ENCODE measurements around the gene WWOX. TPM values are rescaled to one million over a fixed set of nuclear protein-coding genes. Genes with fewer than 3 reads are reported as not detected.
A peak's percentile ranks its signal among the peaks of the same experiment; 100 is the strongest.

Gene WWOX
- total RNA-seq, 1 donor from 2014 or later, result 8.9 TPM

GRCh38 chr16:79181419-79181818 lies 1082.0 kb downstream of the WWOX start:
- no peak for DNase-seq

GRCh38 chr16:79182616-79183015 lies 1083.2 kb downstream of the WWOX start:
- H3K27me3 ChIP-seq (ENCODE audit: low read depth), result no peaks in the 10 kb centered on the region
- DNase-seq, result no peak
- no peak overlapping the region for H3K4me3 ChIP-seq
- no peak for TF ChIP-seq CTCF (IDR thresholded peaks at IDR 0.05; ENCODE audit: borderline replicate concordance)
- intact Hi-C loops (cut with micrococcal nuclease), result no loop called here
- no peaks in the 10 kb centered on the region for H3K36me3 ChIP-seq
- H3K27ac ChIP-seq (replicated peaks), result no peak overlapping the region
- H3K4me1 ChIP-seq, result peaks cover 11% of the 10 kb centered on the region
- peaks cover 34% of the 10 kb centered on the region for H3K9me3 ChIP-seq (replicated peaks)

More at GRCh38 chr16:79181419-79181818, 1082.0 kb downstream of the WWOX start:
- Histone ChIP-seq H3K4me3 (no peak overlapping the region), H3K9me3 (replicated peaks) (peaks cover 41% of the 10 kb centered on the region), H3K27ac (replicated peaks) (no peak overlapping the region), H3K27me3 (ENCODE audit: low read depth) (no peaks in the 10 kb centered on the region), H3K4me1 (peaks cover 14% of the 10 kb centered on the region), H3K36me3 (no peaks in the 10 kb centered on the region)
- TF ChIP-seq CTCF (IDR thresholded peaks at IDR 0.05; ENCODE audit: borderline replicate concordance), result no peak
- intact Hi-C loops (cut with micrococcal nuclease), result no loop called here

GRCh38 chr16:79183571-79183970 lies 1084.1 kb downstream of the WWOX start:
- no peak for TF ChIP-seq CTCF (IDR thresholded peaks at IDR 0.05; ENCODE audit: borderline replicate concordance)
- Histone ChIP-seq H3K27me3 (ENCODE audit: low read depth) (no peaks in the 10 kb centered on the region), H3K4me1 (peaks cover 11% of the 10 kb centered on the region), H3K27ac (replicated peaks) (no peak overlapping the region), H3K4me3 (no peak overlapping the region), H3K36me3 (no peaks in the 10 kb centered on the region), H3K9me3 (replicated peaks) (peaks cover 34% of the 10 kb centered on the region)
- intact Hi-C loops (cut with micrococcal nuclease), result no loop called here
- DNase-seq, result no peak

- intact Hi-C loops (cut with micrococcal nuclease), result no loop called here
- TF ChIP-seq CTCF (IDR thresholded peaks at IDR 0.05; ENCODE audit: borderline replicate concordance), result no peak
- no peaks in the 10 kb centered on the region for H3K27me3 ChIP-seq (ENCODE audit: low read depth)
These were observed 1085.1 kb downstream of the WWOX start for GRCh38 chr16:79184464-79185030.

GRCh38 chr16:79185711-79186110 lies 1086.3 kb downstream of the WWOX start:
- intact Hi-C loops (cut with micrococcal nuclease), result no loop called here
- peak overlapping the region; percentile 39 for H3K27ac ChIP-seq (replicated peaks)
- H3K36me3 ChIP-seq, result no peaks in the 10 kb centered on the region
- TF ChIP-seq CTCF (IDR thresholded peaks at IDR 0.05; ENCODE audit: borderline replicate concordance), result no peak
- H3K4me1 ChIP-seq, result peaks cover 11% of the 10 kb centered on the region
- H3K4me3 ChIP-seq, result no peak overlapping the region
- no peaks in the 10 kb centered on the region for H3K27me3 ChIP-seq (ENCODE audit: low read depth)
- H3K9me3 ChIP-seq (replicated peaks), result peaks cover 13% of the 10 kb centered on the region
- no peak for DNase-seq

More at GRCh38 chr16:79184464-79185030, 1085.1 kb downstream of the WWOX start:
- H3K4me3 ChIP-seq, result no peak overlapping the region
- H3K36me3 ChIP-seq, result no peaks in the 10 kb centered on the region
- peaks cover 24% of the 10 kb centered on the region for H3K9me3 ChIP-seq (replicated peaks)
- peaks cover 11% of the 10 kb centered on the region for H3K4me1 ChIP-seq
- H3K27ac ChIP-seq (replicated peaks), result no peak overlapping the region
- no peak for DNase-seq

Measured in left ventricle myocardium inferior (tissue), 1 donor.